Erythroblast (primary cell): ENCODE measurements around the gene PARD3.

Experiments
- GATA1 ChIP-seq: IDR thresholded peaks from 2 replicates; pipeline ENCODE4 v1.6.1; 2011; ENCODE audit warnings: low read depth, mild to moderate bottlenecking, control low read depth, low read length, moderate library complexity
- POLR2A ChIP-seq: IDR thresholded peaks from 2 replicates; pipeline ENCODE4 v1.6.1; 2011; ENCODE audit warnings: mild to moderate bottlenecking, low read length

DNA sequence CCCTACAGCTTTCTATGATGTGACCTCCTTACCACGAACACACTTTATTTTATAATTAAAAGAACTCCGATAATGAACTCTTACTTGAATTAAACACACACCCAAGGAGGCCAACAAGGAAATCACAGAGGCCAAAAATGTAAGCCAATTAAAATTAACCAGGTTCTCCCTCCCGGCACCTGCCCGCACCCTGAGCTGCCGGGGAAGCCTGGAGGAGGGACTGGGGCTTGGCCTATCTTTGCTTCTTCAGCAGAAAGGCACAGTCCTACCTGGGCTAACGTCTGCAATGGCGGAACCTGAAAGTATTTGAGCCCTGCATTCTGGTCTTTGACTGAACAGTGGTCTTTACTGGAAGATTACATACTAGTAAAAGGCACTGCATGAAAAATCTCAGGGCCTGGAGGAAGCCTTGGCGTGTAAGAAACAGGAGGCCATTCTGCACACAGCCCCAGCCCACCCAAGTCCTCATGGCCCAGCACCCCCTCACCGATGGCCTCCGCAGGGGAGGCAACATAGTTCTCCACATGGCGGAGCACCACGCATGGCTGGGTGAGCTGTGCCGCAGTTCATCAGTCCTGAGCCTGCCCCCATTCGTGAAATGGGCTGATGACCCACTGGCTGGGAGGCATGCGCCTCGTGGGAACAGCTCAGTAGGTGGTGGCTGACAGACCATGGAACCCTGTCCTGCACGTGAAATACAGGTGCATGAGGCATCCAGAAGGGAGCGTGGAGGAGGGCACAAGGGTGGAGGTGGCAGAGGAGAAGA, 173.8 kb downstream of the PARD3 start:
- no peak for TF ChIP-seq POLR2A
- TF ChIP-seq GATA1, result no peak
